Activated T-cell treated with anti-CD3 and anti-CD28 coated beads for 1 hour (primary cell): ENCODE results near the gene KLHL11.
A peak's percentile ranks its signal among the peaks of the same experiment; 100 is the strongest.
"Not testable (repeated sequence)": the region's sequence is repeated elsewhere in the genome, so short reads cannot be mapped to it uniquely, and the experiment has no call there.

Experiments
- DNase-seq: peaks from one replicate; pipeline ENCODE4 v3.0.0-alpha.2; 2020; ENCODE audit warnings: low read depth

The KLHL11 gene

DNA sequence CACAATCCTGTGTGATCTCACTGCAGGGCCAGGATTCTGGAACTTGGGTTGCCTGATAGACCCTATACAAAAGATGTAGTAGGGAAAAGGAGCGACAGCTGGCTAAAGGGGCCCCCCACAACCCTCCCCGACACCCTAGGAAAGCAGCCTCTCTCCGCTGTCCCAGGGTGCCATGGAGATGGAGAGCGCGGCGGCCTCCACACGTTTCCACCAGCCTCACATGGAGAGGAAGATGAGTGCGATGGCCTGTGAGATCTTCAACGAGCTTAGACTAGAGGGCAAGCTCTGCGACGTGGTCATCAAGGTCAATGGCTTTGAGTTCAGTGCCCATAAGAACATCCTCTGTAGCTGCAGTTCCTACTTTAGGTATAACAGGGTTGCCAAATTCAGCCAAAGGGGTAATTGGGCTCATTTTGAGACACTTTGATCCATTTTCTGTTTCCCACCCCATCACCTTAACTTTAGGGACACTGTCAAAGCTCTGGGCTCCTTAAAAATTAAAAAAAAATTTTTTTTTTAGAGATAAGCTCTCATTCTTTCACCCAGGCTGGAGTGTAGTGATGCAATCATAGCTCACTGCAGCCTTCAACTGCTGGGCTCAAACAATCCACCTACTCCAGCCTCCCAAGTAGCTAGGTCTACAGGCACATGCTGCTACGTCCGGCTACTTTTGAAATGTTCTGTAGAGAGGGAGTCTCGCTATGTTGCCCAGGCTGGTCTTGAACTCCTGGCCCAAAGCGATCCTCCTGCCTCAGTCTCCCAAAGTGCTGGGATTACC lies 27.3 kb downstream of the KLHL11 start, which contains the start of gene KLHL10:
KLHL10 (plus strand) TSS at position 65 of the 778 bp plus-strand sequence; CDS start at position 173, 108 bp downstream.
- no peak for DNase-seq

DNA sequence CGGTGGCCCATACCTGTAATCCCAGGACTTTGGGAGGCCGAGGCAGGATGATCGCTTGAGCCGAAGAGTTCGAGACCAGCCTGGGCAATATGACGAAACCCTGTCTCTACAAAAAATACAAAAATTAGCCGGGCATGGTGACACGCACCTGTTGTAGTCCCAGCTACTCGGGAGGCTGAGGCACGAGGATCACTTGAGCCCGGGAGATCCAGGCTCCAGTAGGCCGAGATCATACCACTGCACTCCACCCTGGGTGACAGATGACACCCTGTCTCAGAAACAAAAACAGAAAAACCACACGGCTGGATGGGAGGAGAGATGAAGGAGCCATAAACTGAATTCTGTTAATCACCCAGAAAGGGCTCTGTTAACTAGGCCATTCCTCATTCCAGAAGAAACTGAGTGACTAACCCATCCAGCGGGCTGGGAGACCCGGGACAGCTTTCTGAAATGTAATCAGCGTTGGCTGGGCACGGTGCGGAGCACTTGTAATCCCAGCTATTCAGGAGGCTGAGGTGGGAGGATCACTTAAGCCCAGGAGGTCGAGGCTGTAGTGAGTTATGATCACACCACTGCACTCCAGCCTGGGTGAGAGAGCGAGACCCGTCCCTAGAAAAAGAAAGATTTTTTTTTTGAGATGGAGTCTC lies 28.6 kb downstream of the KLHL11 start:
- no peak for DNase-seq

DNA sequence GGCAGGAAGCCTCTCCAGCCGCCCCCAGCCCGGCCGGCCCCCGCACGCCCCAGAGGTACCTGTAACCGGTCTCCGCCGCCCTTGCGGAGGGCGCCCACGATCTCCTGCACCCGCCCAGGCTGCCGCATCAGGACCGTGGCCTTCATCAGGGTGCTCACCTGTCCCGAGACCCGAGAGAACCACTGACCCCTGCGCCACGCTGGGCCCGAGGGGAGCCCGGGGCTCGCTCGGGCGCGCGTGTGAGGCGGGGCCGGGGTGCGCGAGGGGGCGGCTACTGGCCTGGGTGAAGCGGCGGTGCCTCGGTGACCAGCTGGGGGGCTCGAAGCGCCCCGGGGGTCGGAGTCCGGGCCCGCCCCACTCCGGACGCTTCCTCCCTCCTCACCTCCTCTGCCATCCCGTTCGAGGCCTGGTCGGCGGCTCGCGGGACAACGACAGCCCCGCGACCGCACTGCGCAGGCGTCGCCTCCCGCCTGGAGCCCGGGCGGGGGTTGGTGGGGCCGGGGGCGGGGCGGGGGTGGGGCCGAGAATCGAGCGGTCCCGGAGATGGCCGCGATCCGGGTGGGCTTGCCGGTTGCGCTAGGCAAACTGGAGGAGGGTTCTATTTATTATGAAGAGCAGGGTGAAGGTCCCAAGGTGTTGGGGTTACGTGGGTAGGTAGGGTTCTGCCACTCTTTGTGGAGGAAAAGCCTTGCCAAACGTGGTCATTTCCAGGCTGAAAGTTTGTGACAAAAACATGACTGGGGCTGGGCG lies 29.2 kb downstream of the KLHL11 start, which contains the start of gene NT5C3B:
NT5C3B (minus strand) TSS at position 433 of the 750 bp plus-strand sequence; CDS start at position 394, 39 bp downstream.
- peak; percentile 46 for DNase-seq

DNA sequence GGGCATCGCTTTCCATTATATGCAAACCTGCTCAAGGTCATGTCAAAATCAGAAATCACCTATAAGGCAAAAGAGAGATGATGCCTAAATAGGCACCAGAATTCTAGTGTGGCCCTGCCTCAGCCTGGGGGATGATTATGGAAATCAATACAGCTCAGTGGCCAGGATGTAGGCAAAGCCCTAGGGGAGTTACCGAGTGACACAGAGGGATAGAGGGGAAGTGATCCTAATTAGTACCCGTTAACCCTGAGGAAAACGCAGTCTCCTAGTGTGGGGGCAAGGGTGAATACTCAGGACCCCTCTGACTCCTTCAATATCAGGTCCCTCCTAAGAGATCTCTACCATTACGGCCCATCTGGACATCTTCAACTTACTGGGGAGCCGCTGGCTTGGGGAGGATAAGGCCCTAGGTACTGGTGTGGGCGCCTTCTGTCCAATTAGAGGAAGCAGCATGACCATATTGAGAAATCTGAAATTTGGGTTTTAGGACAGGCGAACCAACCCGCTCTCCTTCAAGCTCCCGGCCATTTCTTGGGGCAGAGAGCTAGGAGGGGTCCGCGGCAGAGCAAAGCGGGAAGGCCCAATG lies 29.9 kb downstream of the KLHL11 start:
- no peak for DNase-seq

DNA sequence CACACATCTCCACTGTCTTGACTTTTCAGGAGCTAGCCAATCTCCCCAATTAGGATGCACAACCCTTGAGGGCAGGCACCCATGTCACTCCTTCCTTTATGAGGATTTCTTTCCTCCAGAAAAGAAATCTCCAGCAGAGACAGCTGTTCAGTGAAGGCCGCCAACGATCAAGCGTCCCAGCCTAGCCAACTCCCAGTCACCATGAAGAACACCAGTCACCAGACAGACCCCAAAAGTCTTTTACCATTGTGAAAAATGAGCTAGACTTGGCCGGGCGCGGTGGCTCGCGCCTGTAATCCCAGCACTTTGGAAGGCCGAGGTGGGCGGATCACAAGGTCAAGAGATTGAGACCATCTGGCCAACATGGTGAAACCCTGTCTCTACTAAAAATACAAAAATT lies 35.3 kb downstream of the KLHL11 start:
- DNase-seq: not testable (repeated sequence)

DNA sequence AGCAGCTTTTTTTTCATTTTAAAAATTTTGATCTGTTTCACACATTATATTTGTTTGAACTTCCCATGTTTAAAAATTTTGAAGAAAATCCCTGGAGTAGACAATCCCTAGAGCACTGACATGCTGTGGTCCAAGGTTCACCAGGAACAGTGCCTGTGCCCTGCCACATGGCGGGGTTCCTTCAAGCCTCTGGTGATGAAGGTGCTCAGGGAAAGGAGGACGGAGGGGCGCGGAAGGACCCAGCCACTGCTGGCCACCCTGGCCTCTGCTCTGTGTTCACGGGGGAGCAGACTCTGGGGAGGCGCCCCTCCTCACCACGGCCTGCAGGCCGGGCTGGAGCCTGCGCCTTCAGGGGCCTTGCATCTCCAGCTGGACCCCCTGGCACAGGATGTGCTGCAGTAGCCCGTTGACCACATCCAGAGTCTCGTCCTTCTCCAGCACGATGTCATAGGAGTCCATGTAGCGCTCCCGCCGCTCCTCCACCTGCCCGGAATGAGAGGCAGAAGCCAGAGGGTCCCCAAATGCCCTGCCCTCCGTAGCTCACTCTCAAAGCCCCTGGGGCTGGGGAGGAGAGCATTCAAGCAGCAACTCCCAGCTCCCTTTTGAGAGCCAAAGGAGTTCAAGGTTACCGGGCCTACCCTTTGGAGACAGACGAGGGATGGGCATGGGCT lies 39.9 kb downstream of the KLHL11 start:
- no peak for DNase-seq

DNA sequence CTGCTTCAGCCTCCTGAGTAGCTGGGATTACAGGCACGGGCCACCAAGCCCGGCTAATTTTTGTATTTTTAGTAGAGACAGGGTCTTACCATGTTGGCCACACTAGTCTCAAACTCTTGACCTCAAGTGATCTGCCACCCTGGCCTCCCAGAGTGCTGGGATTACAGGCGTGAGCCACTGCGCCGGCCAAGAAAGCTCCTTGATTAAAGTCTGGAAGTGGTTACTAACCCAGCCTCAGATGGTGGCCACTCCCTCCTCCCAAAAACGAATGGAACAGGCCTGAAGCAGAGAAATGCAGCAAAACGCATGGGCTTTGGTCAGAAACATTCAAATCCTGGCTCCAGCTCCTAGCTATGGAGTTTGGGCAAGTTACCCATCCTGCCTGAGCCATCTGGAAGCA lies 41.1 kb downstream of the KLHL11 start:
- no peak for DNase-seq

DNA sequence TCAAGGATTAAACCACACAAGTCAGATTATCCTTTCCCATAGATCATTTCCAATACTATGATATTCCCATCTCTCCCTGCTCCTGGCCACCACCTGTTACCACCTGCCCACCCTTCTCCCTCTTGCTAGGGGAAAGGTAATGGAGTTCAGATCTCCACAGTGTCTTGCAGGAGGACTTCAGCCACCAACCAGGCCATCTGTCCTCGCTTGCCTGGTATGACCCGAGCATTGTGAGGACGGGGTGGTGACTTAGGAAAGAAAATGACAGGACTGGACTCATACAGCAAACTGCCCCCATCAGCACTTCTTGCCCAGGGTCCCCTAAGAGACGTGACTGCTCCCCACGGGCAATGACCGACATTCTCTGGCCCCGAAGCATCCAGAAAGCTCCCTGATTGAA lies 41.6 kb downstream of the KLHL11 start:
- no peak for DNase-seq

DNA sequence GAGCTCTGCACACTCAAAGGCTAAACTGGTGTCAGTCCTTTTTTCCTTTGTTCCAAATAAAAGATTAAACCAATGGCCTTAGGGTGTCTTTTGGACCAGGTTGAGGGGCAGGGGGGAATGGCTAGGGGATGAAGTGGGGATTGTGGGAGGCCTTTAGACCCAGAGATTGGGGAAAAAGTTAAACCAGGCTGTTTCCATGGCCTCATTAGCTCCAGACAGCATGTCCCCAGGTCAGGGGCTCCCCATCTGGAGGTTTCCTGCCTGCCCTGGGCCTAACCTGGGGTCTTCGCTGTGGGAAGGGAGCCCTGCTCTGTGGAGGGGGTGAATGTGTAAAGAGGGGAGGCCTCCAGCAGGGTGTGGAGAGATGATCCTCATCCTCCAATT lies 42.1 kb downstream of the KLHL11 start:
- no peak for DNase-seq

DNA sequence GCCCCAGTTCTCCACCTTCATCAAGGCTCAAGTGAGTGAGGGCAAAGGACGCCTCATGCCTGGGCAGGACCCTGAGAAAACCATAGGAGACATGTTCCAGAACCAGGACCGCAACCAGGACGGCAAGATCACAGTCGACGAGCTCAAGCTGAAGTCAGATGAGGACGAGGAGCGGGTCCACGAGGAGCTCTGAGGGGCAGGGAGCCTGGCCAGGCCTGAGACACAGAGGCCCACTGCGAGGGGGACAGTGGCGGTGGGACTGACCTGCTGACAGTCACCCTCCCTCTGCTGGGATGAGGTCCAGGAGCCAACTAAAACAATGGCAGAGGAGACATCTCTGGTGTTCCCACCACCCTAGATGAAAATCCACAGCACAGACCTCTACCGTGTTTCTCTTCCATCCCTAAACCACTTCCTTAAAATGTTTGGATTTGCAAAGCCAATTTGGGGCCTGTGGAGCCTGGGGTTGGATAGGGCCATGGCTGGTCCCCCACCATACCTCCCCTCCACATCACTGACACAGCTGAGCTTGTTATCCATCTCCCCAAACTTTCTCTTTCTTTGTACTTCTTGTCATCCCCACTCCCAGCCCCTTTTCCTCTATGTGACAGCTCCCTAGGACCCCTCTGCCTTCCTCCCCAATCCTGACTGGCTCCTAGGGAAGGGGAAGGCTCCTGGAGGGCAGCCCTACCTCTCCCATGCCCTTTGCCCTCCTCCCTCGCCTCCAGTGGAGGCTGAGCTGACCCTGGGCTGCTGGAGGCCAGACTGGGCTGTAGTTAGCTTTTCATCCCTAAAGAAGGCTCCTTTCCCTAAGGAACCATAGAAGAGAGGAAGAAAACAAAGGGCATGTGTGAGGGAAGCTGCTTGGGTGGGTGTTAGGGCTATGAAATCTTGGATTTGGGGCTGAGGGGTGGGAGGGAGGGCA lies 42.7 kb downstream of the KLHL11 start:
- DNase-seq: no peak

DNA sequence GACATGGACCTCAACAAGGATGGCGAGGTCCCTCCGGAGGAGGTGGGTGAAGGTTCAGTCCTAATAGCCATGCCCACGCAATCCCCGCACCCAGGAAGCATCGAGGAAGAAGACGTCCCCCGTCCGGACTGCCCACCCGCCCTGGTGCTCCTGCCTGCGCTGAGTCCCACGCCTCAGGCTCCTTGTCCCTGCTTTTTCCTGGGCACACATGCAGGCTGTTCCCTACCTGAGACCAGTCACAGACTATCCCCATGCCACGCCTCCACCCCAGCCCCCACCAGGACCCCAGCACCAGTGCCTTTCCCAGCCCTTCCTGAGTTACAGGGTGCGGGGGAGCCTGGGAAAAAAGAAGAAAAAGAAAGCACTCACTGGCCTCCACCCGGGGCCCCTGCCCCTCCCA lies 43.4 kb downstream of the KLHL11 start:
- DNase-seq: no peak

DNA sequence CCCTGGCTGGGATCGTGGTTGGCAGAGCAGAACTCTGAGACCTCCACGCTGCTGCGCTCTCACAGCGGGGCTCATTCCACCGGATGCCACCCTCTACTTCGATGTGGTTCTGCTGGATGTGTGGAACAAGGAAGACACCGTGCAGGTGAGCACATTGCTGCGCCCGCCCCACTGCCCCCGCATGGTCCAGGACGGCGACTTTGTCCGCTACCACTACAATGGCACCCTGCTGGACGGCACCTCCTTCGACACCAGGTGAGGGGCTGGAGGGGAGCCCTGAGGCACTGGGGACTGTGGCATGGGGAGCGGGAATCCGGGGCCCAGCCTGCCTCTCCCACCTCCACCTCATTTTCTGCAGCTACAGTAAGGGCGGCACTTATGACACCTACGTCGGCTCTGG lies 47.2 kb downstream of the KLHL11 start:
- DNase-seq: no peak

DNA sequence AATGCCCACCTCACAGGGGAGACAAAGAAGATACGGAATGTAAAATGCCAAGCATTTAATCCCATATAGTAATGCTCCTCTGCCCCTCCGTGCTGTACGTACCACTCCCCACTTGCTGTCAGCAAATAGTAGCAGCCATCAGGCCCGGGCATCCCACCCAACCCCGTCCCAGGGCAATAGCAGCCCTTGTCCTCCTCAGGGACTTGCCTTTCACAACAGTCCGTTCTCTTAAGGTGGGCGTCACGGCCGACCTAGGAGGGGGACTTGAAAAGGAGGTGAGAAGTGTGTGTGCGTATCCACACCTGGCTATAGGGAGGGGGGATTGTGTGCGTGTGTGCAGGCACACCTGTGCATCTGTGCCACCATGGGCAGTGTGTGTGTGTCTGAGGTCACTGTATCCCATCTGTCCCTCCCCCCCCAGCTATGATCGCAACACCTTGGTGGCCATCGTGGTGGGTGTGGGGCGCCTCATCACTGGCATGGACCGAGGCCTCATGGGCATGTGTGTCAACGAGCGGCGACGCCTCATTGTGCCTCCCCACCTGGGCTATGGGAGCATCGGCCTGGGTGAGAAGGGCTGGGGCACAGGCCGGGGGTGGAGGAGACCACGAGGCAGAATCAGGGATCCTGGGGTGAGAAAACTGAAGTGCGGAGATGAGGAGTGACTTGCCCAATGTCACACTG lies 48.4 kb downstream of the KLHL11 start:
- DNase-seq: no peak

DNA sequence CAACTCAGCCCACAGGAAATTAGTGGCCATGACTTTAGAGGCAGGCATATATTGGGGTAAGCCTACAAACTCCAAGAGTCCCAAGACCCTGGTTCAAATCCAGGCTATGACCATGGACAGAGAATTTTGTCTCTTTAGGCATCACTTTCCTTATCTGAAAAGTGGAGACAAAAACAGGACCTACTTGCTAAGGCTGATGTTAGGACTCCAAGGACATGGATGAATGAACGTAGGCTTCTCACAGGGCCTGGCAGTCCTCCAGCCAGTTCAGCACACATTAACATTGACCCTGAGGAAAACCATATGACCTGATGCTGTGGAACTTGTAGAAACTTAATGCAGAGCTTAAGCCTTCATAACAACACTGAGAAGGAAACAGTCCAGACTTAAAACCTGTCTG lies 51.0 kb downstream of the KLHL11 start:
- no peak for DNase-seq

DNA sequence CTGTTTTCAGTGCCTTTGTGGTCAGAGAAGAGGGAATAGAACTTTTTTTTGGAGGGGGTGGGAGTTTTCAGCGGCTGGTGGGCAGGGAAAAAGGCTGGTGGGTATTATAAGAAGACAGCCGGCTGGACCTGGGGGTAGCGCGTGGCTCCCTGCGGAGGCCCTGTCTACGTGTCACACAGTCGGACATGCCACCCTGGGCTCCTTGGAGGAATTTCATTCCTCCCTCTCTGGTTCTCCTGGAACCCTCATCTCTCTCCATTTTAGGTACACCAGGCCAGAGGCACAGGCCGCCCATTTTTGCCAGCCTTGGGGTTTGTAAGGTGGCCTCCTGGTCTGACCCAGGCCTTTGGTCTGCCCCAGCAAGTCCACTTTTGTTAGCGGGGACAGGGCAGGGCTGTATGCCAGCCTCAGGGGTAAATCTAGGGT lies 51.5 kb downstream of the KLHL11 start:
- DNase-seq: no peak

DNA sequence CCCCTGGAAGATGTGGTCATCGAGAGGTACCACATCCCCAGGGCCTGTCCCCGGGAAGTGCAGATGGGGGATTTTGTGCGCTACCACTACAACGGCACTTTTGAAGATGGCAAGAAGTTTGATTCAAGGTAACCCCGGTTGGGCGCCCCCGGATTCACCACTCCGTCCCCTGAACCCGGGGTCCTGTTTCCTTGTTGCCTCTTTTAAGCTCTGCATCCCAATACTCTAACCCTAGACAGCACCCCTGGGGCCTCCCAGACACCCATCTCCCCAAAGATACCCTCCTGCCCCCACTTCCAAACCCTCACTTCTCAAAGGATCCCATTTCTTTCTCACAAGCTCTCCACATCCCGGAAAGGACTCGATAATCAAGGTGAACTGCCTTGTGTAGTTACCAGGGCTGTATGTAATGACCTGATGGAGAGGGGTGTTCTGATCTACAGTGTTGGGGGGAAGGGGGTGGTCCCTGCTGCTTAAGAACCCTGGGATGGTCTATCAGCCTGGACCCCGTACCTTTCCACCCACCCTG lies 52.0 kb downstream of the KLHL11 start:
- no peak for DNase-seq

DNA sequence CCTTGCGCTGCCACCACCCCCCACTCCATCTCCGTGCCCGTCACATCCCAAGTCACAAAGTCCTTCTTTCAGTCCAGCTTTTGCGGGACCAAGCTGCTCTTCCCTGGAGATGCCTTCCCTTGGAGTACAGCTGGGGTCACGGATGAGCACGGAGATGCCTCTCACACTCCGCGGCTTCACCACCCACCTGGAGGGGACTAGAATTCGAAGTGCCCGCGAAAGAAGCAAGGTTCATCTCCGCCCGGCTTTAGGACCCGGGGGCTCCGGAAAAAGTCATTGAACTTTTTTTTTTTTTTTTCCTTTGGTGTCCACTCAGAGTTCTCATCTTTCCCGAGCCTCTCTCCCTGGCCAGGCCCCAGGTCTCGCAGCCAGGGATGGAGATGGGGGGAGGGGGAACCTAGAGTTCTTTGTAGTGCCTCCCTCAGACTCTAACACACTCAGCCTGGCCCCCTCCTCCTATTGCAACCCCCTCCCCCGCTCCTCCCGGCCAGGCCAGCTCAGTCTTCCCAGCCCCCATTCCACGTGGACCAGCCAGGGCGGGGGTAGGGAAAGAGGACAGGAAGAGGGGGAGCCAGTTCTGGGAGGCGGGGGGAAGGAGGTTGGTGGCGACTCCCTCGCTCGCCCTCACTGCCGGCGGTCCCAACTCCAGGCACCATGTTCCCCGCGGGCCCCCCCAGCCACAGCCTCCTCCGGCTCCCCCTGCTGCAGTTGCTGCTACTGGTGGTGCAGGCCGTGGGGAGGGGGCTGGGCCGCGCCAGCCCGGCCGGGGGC lies 52.7 kb downstream of the KLHL11 start, which contains the start of gene FKBP10:
FKBP10 (plus strand) TSS at position 624 of the 771 bp plus-strand sequence; CDS start at position 655, 31 bp downstream.
- peak; percentile 30 for DNase-seq

DNA sequence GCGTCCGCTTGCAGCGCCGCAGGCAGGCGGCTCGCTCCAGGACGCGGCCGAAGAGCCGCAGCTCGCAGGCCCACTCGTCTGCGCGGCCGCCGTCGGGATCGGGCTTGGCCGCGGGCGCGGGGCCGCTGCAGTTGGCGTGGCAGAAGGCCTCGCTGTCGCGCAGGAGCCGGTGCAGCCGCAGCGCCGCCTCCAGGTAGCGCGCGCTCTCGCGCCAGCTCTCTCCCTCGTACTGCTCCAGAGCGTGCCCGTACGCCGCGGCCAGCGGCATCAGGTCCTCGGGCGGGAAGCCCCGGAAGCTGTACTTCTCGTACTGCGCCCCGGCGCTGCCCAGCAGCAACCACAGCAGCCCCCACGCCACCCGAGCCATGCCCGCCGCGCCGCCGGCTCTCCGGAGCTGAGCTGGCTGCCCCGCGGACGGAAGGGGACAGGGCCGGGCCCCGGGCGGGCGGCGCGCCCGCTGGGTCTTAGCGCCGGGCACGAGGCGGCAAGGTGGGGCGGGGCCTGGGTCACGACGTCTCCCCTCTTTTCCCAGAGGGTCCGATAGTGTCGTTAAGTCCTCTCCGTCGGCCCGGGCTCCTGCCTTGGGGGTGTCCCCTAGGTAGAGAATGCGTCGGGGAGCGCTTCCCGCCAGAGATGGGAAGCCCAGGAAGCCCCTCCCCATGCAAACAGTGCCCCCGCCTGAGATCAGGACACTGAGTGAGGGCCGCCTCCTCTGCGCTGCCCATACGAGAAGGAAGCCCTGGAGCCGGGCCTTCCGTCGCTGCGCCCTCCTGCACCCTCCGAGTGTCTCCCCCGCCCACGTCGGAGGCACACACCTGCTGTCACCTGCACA lies 53.5 kb downstream of the KLHL11 start, which contains the start of gene P3H4:
P3H4 (minus strand) TSS at position 401 of the 832 bp plus-strand sequence; CDS start at position 367, 34 bp downstream.
- DNase-seq: peak; percentile 65
